Smooth muscle cell (in vitro differentiated cells): ENCODE results near the gene PCDH17. TPM values are rescaled to one million over a fixed set of nuclear protein-coding genes. Genes with fewer than 3 reads are reported as not detected.

ENCODE experiments used
- DNase-seq: peaks from one replicate; lab custom pipeline; 2025; ENCODE audit not compliant: unreplicated experiment; lab: John Stamatoyannopoulos, UW
- H2AFZ ChIP-seq: fragments of 200-600 bp; sonication (generic); 2 replicates; pipeline ENCODE4 v1.6.0; 2016; ENCODE audit warnings: antibody characterized with exemption, low read depth, mild to moderate bottlenecking
- H3F3A ChIP-seq: fragments of 200-600 bp; sonication (generic); 2 replicates; pipeline ENCODE4 v1.6.0; 2017; ENCODE audit warnings: antibody characterized with exemption, low read depth
- H3K27ac ChIP-seq: fragments of 200-600 bp; sonication (generic); 2 replicates; pipeline ENCODE4 v1.5.1; 2016; ENCODE audit warnings: low read depth, mild to moderate bottlenecking
- H3K27me3 ChIP-seq: fragments of 200-600 bp; sonication (generic); 2 replicates; pipeline ENCODE4 v1.6.1; 2016; ENCODE audit warnings: low read depth, mild to moderate bottlenecking
- H3K36me3 ChIP-seq: fragments of 200-600 bp; sonication (generic); 2 replicates; pipeline ENCODE4 v1.5.1; 2016; ENCODE audit warnings: low read depth
- H3K4me1 ChIP-seq: fragments of 200-600 bp; sonication (generic); 2 replicates; pipeline ENCODE4 v1.5.1; 2016; ENCODE audit warnings: low read depth
- H3K4me2 ChIP-seq: fragments of 200-600 bp; sonication (generic); 2 replicates; pipeline ENCODE4 v1.6.0; 2016; ENCODE audit warnings: mild to moderate bottlenecking
- H3K4me3 ChIP-seq: fragments of 200-600 bp; sonication (generic); 2 replicates; pipeline ENCODE4 v1.5.1; 2016; ENCODE audit warnings: mild to moderate bottlenecking
- H3K79me2 ChIP-seq: fragments of 200-600 bp; sonication (generic); 2 replicates; pipeline ENCODE4 v1.6.0; 2016; ENCODE audit warnings: low read depth, mild to moderate bottlenecking
- H3K9ac ChIP-seq: fragments of 200-600 bp; sonication (generic); 2 replicates; pipeline ENCODE4 v1.6.0; 2016; ENCODE audit warnings: low read depth
- H3K9me3 ChIP-seq: fragments of 200-600 bp; sonication (generic); replicated peaks from 2 replicates; pipeline ENCODE4 v1.5.1; 2016; ENCODE audit warnings: low read depth
- H4K20me1 ChIP-seq: fragments of 200-600 bp; sonication (generic); 2 replicates; pipeline ENCODE4 v1.6.0; 2016; ENCODE audit warnings: low read depth
- WGBS: methylation state at CpG from one replicate; pipeline ENCODE4 v1.1.7; 2016; ENCODE audit warnings: low lambda C conversion rate; 5-methylcytosine and 5-hydroxymethylcytosine counted together
- polyA plus RNA-seq: library from polyadenylated mRNA; unstranded; fragments of >200 nt; fragmentation: Nextera tagmentation; extraction: Ambion mirVana; gene quantifications from 2 replicates; pipeline ENCODE4 v1.2.1, GENCODE V29; 2016
- total RNA-seq: library from RNA; depleted of rRNA; stranded (reverse); fragments of >200 nt; gene quantifications from 2 replicates; pipeline ENCODE4 v1.2.3, GENCODE V29; 2014
- TF ChIP-seq, protein P1 (sequence below): fragments of 200-600 bp; sonication (generic); IDR thresholded peaks from 2 replicates; pipeline ENCODE4 v1.5.1; 2017; ENCODE audit warnings: borderline replicate concordance, mild to moderate bottlenecking, antibody characterized with exemption; ENCODE audit not compliant: insufficient read depth, poor library complexity, severe bottlenecking

PCDH17 gene
- total and polyA plus RNA-seq, 2 experiments from 2014 or later: 5.9 to 9.6 TPM

- TF ChIP-seq, protein P1, sequence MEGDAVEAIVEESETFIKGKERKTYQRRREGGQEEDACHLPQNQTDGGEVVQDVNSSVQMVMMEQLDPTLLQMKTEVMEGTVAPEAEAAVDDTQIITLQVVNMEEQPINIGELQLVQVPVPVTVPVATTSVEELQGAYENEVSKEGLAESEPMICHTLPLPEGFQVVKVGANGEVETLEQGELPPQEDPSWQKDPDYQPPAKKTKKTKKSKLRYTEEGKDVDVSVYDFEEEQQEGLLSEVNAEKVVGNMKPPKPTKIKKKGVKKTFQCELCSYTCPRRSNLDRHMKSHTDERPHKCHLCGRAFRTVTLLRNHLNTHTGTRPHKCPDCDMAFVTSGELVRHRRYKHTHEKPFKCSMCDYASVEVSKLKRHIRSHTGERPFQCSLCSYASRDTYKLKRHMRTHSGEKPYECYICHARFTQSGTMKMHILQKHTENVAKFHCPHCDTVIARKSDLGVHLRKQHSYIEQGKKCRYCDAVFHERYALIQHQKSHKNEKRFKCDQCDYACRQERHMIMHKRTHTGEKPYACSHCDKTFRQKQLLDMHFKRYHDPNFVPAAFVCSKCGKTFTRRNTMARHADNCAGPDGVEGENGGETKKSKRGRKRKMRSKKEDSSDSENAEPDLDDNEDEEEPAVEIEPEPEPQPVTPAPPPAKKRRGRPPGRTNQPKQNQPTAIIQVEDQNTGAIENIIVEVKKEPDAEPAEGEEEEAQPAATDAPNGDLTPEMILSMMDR: no peak
- no peaks in the 10 kb centered on the region for H3K36me3 ChIP-seq
- no peak for DNase-seq
Observed at GRCh38 chr13:57724486-57725272, 93.1 kb downstream of the PCDH17 start.

DNA sequence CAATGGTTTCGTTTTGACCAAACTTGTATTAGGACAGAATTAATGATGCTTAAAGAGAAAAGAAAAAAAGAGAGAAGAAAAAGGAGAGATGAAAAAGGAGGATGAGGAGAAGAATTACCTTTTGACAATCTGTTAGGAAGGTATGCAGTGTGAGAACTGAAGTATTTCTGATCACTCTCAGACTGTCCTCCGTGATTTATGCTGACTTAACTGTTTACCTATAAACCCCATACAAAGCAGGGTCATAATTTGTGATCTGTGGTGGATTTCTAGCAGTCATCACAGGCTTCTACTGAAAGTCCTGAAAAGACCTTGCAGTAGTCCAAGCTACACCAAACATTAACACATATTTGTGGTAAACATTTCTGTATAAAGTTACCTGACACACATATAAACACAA, 93.9 kb downstream of the PCDH17 start:
- H3K27me3 ChIP-seq: no peaks in the 10 kb centered on the region
- H3K4me3 ChIP-seq: no peak overlapping the region
- H2AFZ ChIP-seq: no peak overlapping the region
- no peak overlapping the region for H3K9ac ChIP-seq
- H3K4me1 ChIP-seq: peaks cover 41% of the 10 kb centered on the region
- H3K27ac ChIP-seq: no peak overlapping the region
- 29% methylated on average over 2 of the region's 2 CpGs for WGBS
- H3K9me3 ChIP-seq: no peaks in the 10 kb centered on the region
- H3F3A ChIP-seq: no peaks in the 10 kb centered on the region
- DNase-seq: no peak
- no peaks in the 10 kb centered on the region for H3K36me3 ChIP-seq
- no peak overlapping the region for H3K4me2 ChIP-seq
- no peaks in the 10 kb centered on the region for H3K79me2 ChIP-seq
- H4K20me1 ChIP-seq: no peaks in the 10 kb centered on the region
- TF ChIP-seq, protein P1: no peak

More at GRCh38 chr13:57724486-57725272, 93.1 kb downstream of the PCDH17 start:
- Histone ChIP-seq H3K4me3 (no peak overlapping the region), H3F3A (no peaks in the 10 kb centered on the region), H3K79me2 (no peaks in the 10 kb centered on the region), H4K20me1 (no peaks in the 10 kb centered on the region), H3K4me1 (peaks cover 41% of the 10 kb centered on the region), H3K9ac (no peak overlapping the region), H3K27me3 (no peaks in the 10 kb centered on the region), H3K4me2 (no peak overlapping the region), H3K27ac (no peak overlapping the region), H3K9me3 (no peaks in the 10 kb centered on the region), H2AFZ (no peak overlapping the region)
- WGBS: 61% methylated on average over 12 of the region's 12 CpGs

- Histone ChIP-seq H3K27me3 (no peaks in the 10 kb centered on the region), H3K4me1 (peaks cover 41% of the 10 kb centered on the region), H3K9ac (no peak overlapping the region), H4K20me1 (no peaks in the 10 kb centered on the region), H3K9me3 (no peaks in the 10 kb centered on the region), H3F3A (no peaks in the 10 kb centered on the region), H3K4me3 (no peak overlapping the region), H2AFZ (no peak overlapping the region), H3K36me3 (no peaks in the 10 kb centered on the region), H3K79me2 (no peaks in the 10 kb centered on the region), H3K4me2 (no peak overlapping the region), H3K27ac (no peak overlapping the region)
- TF ChIP-seq, protein P1: no peak
- no peak for DNase-seq
- 91% methylated on average over 1 of the region's 1 CpG for WGBS
Observed at GRCh38 chr13:57726981-57727380, 95.4 kb downstream of the PCDH17 start.

- no peaks in the 10 kb centered on the region for H3K79me2 ChIP-seq
- H3K4me3 ChIP-seq: no peak overlapping the region
- no peaks in the 10 kb centered on the region for H4K20me1 ChIP-seq
- no peak overlapping the region for H3K27ac ChIP-seq
- no peaks in the 10 kb centered on the region for H3K36me3 ChIP-seq
- H3K9ac ChIP-seq: no peak overlapping the region
- 77% methylated on average over 2 of the region's 2 CpGs for WGBS
- no peaks in the 10 kb centered on the region for H3K4me1 ChIP-seq
- no peak overlapping the region for H3K4me2 ChIP-seq
- DNase-seq: no peak
- no peaks in the 10 kb centered on the region for H3F3A ChIP-seq
- TF ChIP-seq, protein P1: no peak
- H2AFZ ChIP-seq: no peak overlapping the region
- no peaks in the 10 kb centered on the region for H3K27me3 ChIP-seq
- H3K9me3 ChIP-seq: no peaks in the 10 kb centered on the region
Observed at GRCh38 chr13:57734306-57734705, 102.8 kb downstream of the PCDH17 start.
